B cell (primary cell): ENCODE results near the gene FFAR3. TPM values are rescaled to one million over a fixed set of nuclear protein-coding genes. Genes with fewer than 3 reads are reported as not detected.

Experiments
- ATAC-seq: fragments of 200-7000 bp; cut with Tn5 transposase; one replicate; pipeline ENCODE4 v1.10.0; 2021; ENCODE audit warnings: low read depth, mild to moderate bottlenecking, moderate number of reproducible peaks, moderate library complexity
- CTCF ChIA-PET: fragments of 350-600 bp; sonication (Branson Sonifier 250); formaldehyde crosslinking; loops from one replicate; lab custom pipeline; 2021; ENCODE audit warnings: antibody characterized with exemption, inconsistent platforms; lab: Charles Lee
- POLR2A ChIA-PET: fragments of 350-600 bp; sonication (Branson Sonifier 250); formaldehyde crosslinking; loops from one replicate; lab custom pipeline; 2021; ENCODE audit warnings: antibody characterized with exemption; lab: Charles Lee
- DNase-seq: peaks from one replicate; pipeline ENCODE4 v3.0.0; 2013
- H2AFZ ChIP-seq: 2 replicates; pipeline ENCODE4 v1.6.1; 2012; ENCODE audit warnings: mild to moderate bottlenecking, low read depth, low read length; ENCODE audit not compliant: insufficient read depth, poor library complexity, severe bottlenecking
- H3K27ac ChIP-seq, 2 donors: 1 replicate in 1 of 2; 2 replicates in 1 of 2; pipeline ENCODE4 v1.5.1; 2012 to 2013; ENCODE audit warnings: low read length in 2 of 2, mild to moderate bottlenecking in 2 of 2, moderate library complexity in 1 of 2
- H3K27me3 ChIP-seq, 4 experiments: fragments of 200-600 bp in 1 of 4; sonication (generic) in 1 of 4; replicated peaks in 1 of 4; 1 replicate in 2 of 4; 2 replicates in 2 of 4; pipeline versions ENCODE4 v1.6.1 to v1.7.0; 2013 to 2016; ENCODE audit warnings: low read length in 3 of 4, mild to moderate bottlenecking in 2 of 4, mixed read lengths in 1 of 4, moderate library complexity in 1 of 4; ENCODE audit not compliant: insufficient read depth in 4 of 4, control insufficient read depth in 3 of 4; ENCODE audit errors: control extremely low read depth in 1 of 4
- H3K36me3 ChIP-seq, 2 experiments: replicated peaks in 1 of 2; 1 replicate in 1 of 2; 2 replicates in 1 of 2; pipeline versions ENCODE4 v1.6.1 to v1.7.1; 2013; ENCODE audit warnings: low read length in 1 of 2; ENCODE audit not compliant: insufficient read depth in 2 of 2, control insufficient read depth in 1 of 2; ENCODE audit errors: control extremely low read depth in 1 of 2, extremely low read depth in 1 of 2
- H3K4me1 ChIP-seq, 2 donors: fragments of 200-600 bp in 1 of 2; sonication (generic) in 1 of 2; 1 replicate in 1 of 2; 2 replicates in 1 of 2; pipeline versions ENCODE4 v1.5.1 to v1.6.1; 2013 to 2017; ENCODE audit warnings: low read length in 2 of 2; ENCODE audit not compliant: control insufficient read depth in 2 of 2, insufficient read depth in 2 of 2
- H3K4me2 ChIP-seq: replicated peaks from 2 replicates; pipeline ENCODE3; 2012; ENCODE audit warnings: mild to moderate bottlenecking, low read depth, low read length; ENCODE audit not compliant: poor library complexity, severe bottlenecking
- H3K4me3 ChIP-seq, 5 experiments: fragments of 200-600 bp in 1 of 5; sonication (generic) in 1 of 5; 1 replicate in 3 of 5; 2 replicates in 2 of 5; pipeline versions ENCODE4 v1.5.1 to v1.7.0; 2011 to 2016; ENCODE audit warnings: low read length in 4 of 5, mild to moderate bottlenecking in 4 of 5, low read depth in 2 of 5, control low read depth in 1 of 5, moderate library complexity in 1 of 5; ENCODE audit not compliant: insufficient read depth in 1 of 5; ENCODE audit errors: control extremely low read depth in 1 of 5, extremely low read depth in 1 of 5
- H3K79me2 ChIP-seq: fragments of 200-600 bp; sonication (generic); one replicate; pipeline ENCODE4 v1.6.0; 2016; ENCODE audit warnings: low read length; ENCODE audit not compliant: control insufficient read depth, insufficient read depth
- H3K9ac ChIP-seq: fragments of 200-600 bp; sonication (generic); 2 replicates; pipeline ENCODE4 v1.6.1; 2017; ENCODE audit warnings: mild to moderate bottlenecking, low read length, moderate library complexity
- H3K9me3 ChIP-seq, 3 donors: one replicate each; pipeline versions ENCODE4 v1.6.1 to v1.7.1; 2013; ENCODE audit warnings: low read length in 2 of 3; ENCODE audit not compliant: control insufficient read depth in 2 of 3, insufficient read depth in 1 of 3; ENCODE audit errors: control extremely low read depth in 1 of 3
- H4K20me1 ChIP-seq: 2 replicates; pipeline ENCODE4 v1.6.0; 2012; ENCODE audit warnings: mild to moderate bottlenecking, low read length; ENCODE audit not compliant: insufficient read depth, control insufficient read depth, poor library complexity, severe bottlenecking
- H3K27ac Mint-ChIP-seq: one replicate; pipeline ENCODE4 v1.8.0; 2021; ENCODE audit warnings: mixed read lengths
- H3K27me3 Mint-ChIP-seq: one replicate; pipeline ENCODE4 v1.8.0; 2021; ENCODE audit warnings: mixed read lengths
- H3K4me1 Mint-ChIP-seq: one replicate; pipeline ENCODE4 v1.8.0; 2021; ENCODE audit warnings: mixed read lengths
- H3K4me3 Mint-ChIP-seq: one replicate; pipeline ENCODE4 v1.8.0; 2021; ENCODE audit warnings: mixed read lengths
- H3K9me3 Mint-ChIP-seq: one replicate; pipeline ENCODE4 v1.8.0; 2022; ENCODE audit warnings: mixed read lengths; ENCODE audit not compliant: insufficient read depth
- CTCF ChIP-seq: fragments of 200-600 bp; IDR thresholded peaks from one replicate; pipeline ENCODE4 v1.8.0; 2022; ENCODE audit warnings: antibody characterized with exemption, mild to moderate bottlenecking
- EZH2 ChIP-seq: IDR thresholded peaks from 2 replicates; pipeline ENCODE4 v1.6.1; 2012; ENCODE audit warnings: borderline replicate concordance, low read depth, mild to moderate bottlenecking, moderate library complexity, low read length; ENCODE audit not compliant: insufficient read depth, poor library complexity, severe bottlenecking
- WGBS: methylation state at CpG from one replicate; pipeline ENCODE4 v1.1.5; 2013; ENCODE audit warnings: missing lambda C conversion rate; ENCODE audit not compliant: insufficient coverage; 5-methylcytosine and 5-hydroxymethylcytosine counted together
- intact Hi-C: fragments of 100-400 bp; cut with micrococcal nuclease; formaldehyde crosslinking; loops from one replicate; pipeline ENCODE4 v1.10.0; 2022
- polyA plus RNA-seq: library from polyadenylated mRNA; depleted of rRNA; stranded (reverse); fragments of >200 nt; gene quantifications from 2 replicates; pipeline ENCODE4 v1.2.3, GENCODE V29; 2012
- total RNA-seq, 2 donors: library from RNA; stranded (reverse); fragments of 120-200 nt in 1 of 2; gene quantifications; 1 replicate in 1 of 2; 2 replicates in 1 of 2; pipeline versions ENCODE4 v1.2.3 to v1.2.4, GENCODE V29; 2013 to 2022

The FFAR3 gene
- total and polyA plus RNA-seq, 2 donors (not counting 1 experiment from before 2014, with no cell fraction given), result 0.63 TPM; not detected in 1

- H3K27me3 Mint-ChIP-seq, result peaks cover 13% of the 10 kb centered on the region
- TF ChIP-seq EZH2 (no peak), CTCF (no peak)
- no peak overlapping the region for H3K4me3 Mint-ChIP-seq
- H4K20me1 ChIP-seq, result no peaks in the 10 kb centered on the region
- peaks cover 0 to 2% (median 0%) of the 10 kb centered on the region in 4 experiments for H3K27me3 ChIP-seq
- H3K9me3 ChIP-seq, result peaks cover 4 to 23% (median 7%) of the 10 kb centered on the region in 3 donors
- H3K79me2 ChIP-seq, result no peaks in the 10 kb centered on the region
- peaks cover 9% of the 10 kb centered on the region for H3K4me1 Mint-ChIP-seq
- 77% methylated on average over 2 of the region's 3 CpGs for WGBS
- H3K27ac Mint-ChIP-seq, result no peak overlapping the region
- H3K9me3 Mint-ChIP-seq, result peaks cover under 1% of the 10 kb centered on the region
- no peak overlapping the region for H3K4me3 ChIP-seq
- H3K36me3 ChIP-seq, result no peaks in the 10 kb centered on the region
- ATAC-seq (no peak), DNase-seq (no peak)
- H3K4me1 ChIP-seq, result peaks cover 7 to 12% of the 10 kb centered on the region in 2 donors
- no peak overlapping the region for H3K4me2 ChIP-seq
- H2AFZ ChIP-seq, result no peak overlapping the region
- intact Hi-C loops, result no loop called here
- ChIA-PET POLR2A (no interaction called here), CTCF (no interaction called here)
- H3K9ac ChIP-seq, result no peak overlapping the region
- no peak overlapping the region for H3K27ac ChIP-seq
These were observed 23.1 kb downstream of the FFAR3 start for GRCh38 chr19:35381318-35381717.

GRCh38 chr19:35381926-35382325, 23.7 kb downstream of the FFAR3 start:
- WGBS, result 87% methylated on average over 3 of the region's 6 CpGs
- intact Hi-C loops, result no loop called here
- POLR2A ChIA-PET, result no interaction called here
- no peak overlapping the region for H3K4me3 Mint-ChIP-seq
- H3K4me3 ChIP-seq, result no peak overlapping the region
- H2AFZ ChIP-seq, result no peak overlapping the region
- ATAC-seq (no peak), DNase-seq (no peak)
- peaks cover 5 to 25% (median 12%) of the 10 kb centered on the region in 3 donors for H3K9me3 ChIP-seq
- CTCF ChIA-PET, result no interaction called here
- H4K20me1 ChIP-seq, result no peaks in the 10 kb centered on the region
- no peak overlapping the region for H3K27ac Mint-ChIP-seq
- H3K36me3 ChIP-seq, result no peaks in the 10 kb centered on the region
- no peaks in the 10 kb centered on the region for H3K79me2 ChIP-seq
- H3K4me1 ChIP-seq, result peaks cover 5% of the 10 kb centered on the region in 2 donors
- H3K27ac ChIP-seq, result no peak overlapping the region
- peaks cover 0 to 2% (median 0%) of the 10 kb centered on the region in 4 experiments for H3K27me3 ChIP-seq
- peaks cover 6% of the 10 kb centered on the region for H3K4me1 Mint-ChIP-seq
- H3K9ac ChIP-seq, result no peak overlapping the region
- peaks cover 2% of the 10 kb centered on the region for H3K9me3 Mint-ChIP-seq
- H3K4me2 ChIP-seq, result no peak overlapping the region
- no peak for TF ChIP-seq EZH2
- no peak for TF ChIP-seq CTCF
- peaks cover 13% of the 10 kb centered on the region for H3K27me3 Mint-ChIP-seq
